HepG2 (cell line): ENCODE results near the gene QDPR. TPM values are rescaled to one million over a fixed set of nuclear protein-coding genes. Genes with fewer than 3 reads are reported as not detected.
A peak's percentile ranks its signal among the peaks of the same experiment; 100 is the strongest.

Experiments
- ADNP ChIP-seq: sonication (generic); formaldehyde crosslinking; IDR thresholded peaks from 2 replicates; pipeline ENCODE4 v1.4.0; 2020; ENCODE audit warnings: missing genetic modification reagents
- ARID5B ChIP-seq: IDR thresholded peaks from 2 replicates; pipeline ENCODE4 v1.4.0; 2020; ENCODE audit warnings: mild to moderate bottlenecking, missing genetic modification reagents
- ATF7-NPFF ChIP-seq: sonication (generic); formaldehyde crosslinking; IDR thresholded peaks from 2 replicates; pipeline ENCODE4 v1.8.1; 2023; ENCODE audit warnings: mild to moderate bottlenecking, low read depth, missing genetic modification reagents, moderate library complexity
- FLYWCH1 ChIP-seq: sonication (generic); formaldehyde crosslinking; IDR thresholded peaks from 2 replicates; pipeline ENCODE4 v1.8.1; 2023; ENCODE audit warnings: mild to moderate bottlenecking, missing genetic modification reagents
- GABPA ChIP-seq, 2 experiments: IDR thresholded peaks; 2 replicates each; pipeline ENCODE4 v1.6.1; 2011 to 2016; ENCODE audit warnings: low read depth in 2 of 2, low read length in 1 of 2, missing biosample characterization in 1 of 2, missing genetic modification characterization in 1 of 2
- GPBP1L1 ChIP-seq: sonication (generic); formaldehyde crosslinking; IDR thresholded peaks from 2 replicates; pipeline ENCODE4 v1.5.0; 2020; ENCODE audit warnings: mild to moderate bottlenecking, missing genetic modification reagents
- HNRNPK ChIP-seq: fragments of 200-400 bp; formaldehyde crosslinking; IDR thresholded peaks from 2 replicates; pipeline ENCODE4 v1.6.1; 2018; ENCODE audit warnings: low read length, low read depth, moderate library complexity, mild to moderate bottlenecking; ENCODE audit not compliant: poor library complexity, severe bottlenecking
- IRF1 ChIP-seq: sonication (generic); formaldehyde crosslinking; IDR thresholded peaks from 2 replicates; pipeline ENCODE4 v1.4.0; 2020; ENCODE audit warnings: low read depth, mild to moderate bottlenecking, missing genetic modification reagents
- JUN ChIP-seq: sonication (generic); formaldehyde crosslinking; IDR thresholded peaks from 2 replicates; pipeline ENCODE4 v1.4.0; 2020; ENCODE audit warnings: mild to moderate bottlenecking, missing genetic modification reagents
- KLF12 ChIP-seq: sonication (generic); formaldehyde crosslinking; IDR thresholded peaks from 2 replicates; pipeline ENCODE4 v1.4.0; 2020; ENCODE audit warnings: missing genetic modification reagents, borderline replicate concordance
- MAFK ChIP-seq, 2 experiments: IDR thresholded peaks in 1 of 2; conservative IDR thresholded peaks in 1 of 2; 2 replicates each; pipeline ENCODE4 v1.6.1; 2011; ENCODE audit warnings: improper control_type of control experiment in 2 of 2, low read length in 2 of 2
- MEIS2 ChIP-seq: sonication (generic); formaldehyde crosslinking; IDR thresholded peaks from 2 replicates; pipeline ENCODE4 v1.9.0; 2021; ENCODE audit warnings: mild to moderate bottlenecking, missing genetic modification reagents
- NCOA2 ChIP-seq: sonication (generic); formaldehyde crosslinking; IDR thresholded peaks from 2 replicates; pipeline ENCODE4 v1.8.0; 2022; ENCODE audit warnings: inconsistent platforms
- NRL ChIP-seq: sonication (generic); formaldehyde crosslinking; IDR thresholded peaks from 2 replicates; pipeline ENCODE4 v1.5.0; 2020; ENCODE audit warnings: missing genetic modification reagents, mild to moderate bottlenecking, moderate library complexity, borderline replicate concordance
- POLR2G ChIP-seq: fragments of 200-400 bp; formaldehyde crosslinking; IDR thresholded peaks from 2 replicates; pipeline ENCODE4 v1.6.1; 2018; ENCODE audit warnings: mild to moderate bottlenecking, low read depth, low read length, moderate library complexity
- RARG ChIP-seq: sonication (generic); formaldehyde crosslinking; IDR thresholded peaks from 2 replicates; pipeline ENCODE4 v1.4.0; 2020; ENCODE audit warnings: low read depth, mild to moderate bottlenecking, missing genetic modification reagents
- SAP130 ChIP-seq: IDR thresholded peaks from 2 replicates; pipeline ENCODE4 v1.6.1; 2016; ENCODE audit warnings: low read depth
- SIX4 ChIP-seq: sonication (generic); formaldehyde crosslinking; IDR thresholded peaks from 2 replicates; pipeline ENCODE4 v1.4.0; 2020; ENCODE audit warnings: missing genetic modification reagents
- SKI ChIP-seq: fragments of 450-650 bp; IDR thresholded peaks from one replicate; pipeline ENCODE4 v1.6.1; 2018; ENCODE audit warnings: mild to moderate bottlenecking; ENCODE audit not compliant: partially characterized antibody
- SP5 ChIP-seq: IDR thresholded peaks from 2 replicates; pipeline ENCODE4 v1.6.1; 2016; ENCODE audit warnings: low read depth, borderline replicate concordance
- ZNF234 ChIP-seq: sonication (generic); formaldehyde crosslinking; conservative IDR thresholded peaks from 2 replicates; pipeline ENCODE4 v1.5.1; 2020; ENCODE audit warnings: mild to moderate bottlenecking, missing genetic modification reagents
- ZNF333 ChIP-seq: sonication (generic); formaldehyde crosslinking; IDR thresholded peaks from 2 replicates; pipeline ENCODE4 v1.4.0; 2020; ENCODE audit warnings: mild to moderate bottlenecking, missing genetic modification reagents, borderline replicate concordance
- ZNF460 ChIP-seq: sonication (generic); formaldehyde crosslinking; IDR thresholded peaks from 2 replicates; pipeline ENCODE4 v1.5.1; 2020; ENCODE audit warnings: missing genetic modification reagents, mild to moderate bottlenecking, borderline replicate concordance
- ZNF564 ChIP-seq: sonication (generic); formaldehyde crosslinking; IDR thresholded peaks from 2 replicates; pipeline ENCODE4 v1.8.1; 2023; ENCODE audit warnings: mild to moderate bottlenecking, missing genetic modification reagents
- ZNF773 ChIP-seq: sonication (generic); formaldehyde crosslinking; IDR thresholded peaks from 2 replicates; pipeline ENCODE4 v1.4.0; 2020; ENCODE audit warnings: missing genetic modification reagents, borderline replicate concordance
- polyA plus RNA-seq, 8 experiments: library from polyadenylated mRNA; depleted of rRNA in 3 of 8; stranded (reverse) in 7 of 8; unstranded in 1 of 8; fragments of >200 nt; fragmentation: Illumina TruSeq in 4 of 8; extraction: Trizol in 4 of 8; gene quantifications; 2 replicates each; pipeline versions ENCODE4 v1.2.1 to v1.2.3, GENCODE V29; 2011 to 2016; ENCODE audit warnings: low read depth in 4 of 8, missing spikeins in 1 of 8, mixed read lengths in 1 of 8; ENCODE audit not compliant: insufficient read depth in 1 of 8
- total RNA-seq, 5 experiments: library from RNA; depleted of rRNA; stranded (reverse); fragments of >200 nt; fragmentation: Illumina TruSeq; extraction: Trizol; gene quantifications; 2 replicates each; pipeline ENCODE4 v1.2.3, GENCODE V29; 2016; ENCODE audit warnings: low read depth in 1 of 5

QDPR gene
- total and polyA plus RNA-seq, 2 of the 13 experiments (the other 11 are each of a cell fraction or from before 2014, with no cell fraction given): 9.9 to 95.5 TPM

GRCh38 chr4:17511950-17512795 is at the start of gene QDPR (continued):
- no peak for TF ChIP-seq HNRNPK
- TF ChIP-seq ZNF234 (CRISPR knock-in tag): no peak
- no peak for TF ChIP-seq NCOA2 (CRISPR knock-in tag)
- TF ChIP-seq ARID5B: 0 out of 2 replicates have a peak, but pooled peaks have one; percentile 21
- TF ChIP-seq JUN (CRISPR knock-in tag): no peak
- no peak for TF ChIP-seq GABPA (IDR thresholded peaks at IDR 0.05; ENCODE audit: low read depth, low read length)
- no peak for TF ChIP-seq GABPA (CRISPR knock-in tag; IDR thresholded peaks at IDR 0.05; ENCODE audit: low read depth)
- TF ChIP-seq ZNF333 (CRISPR knock-in tag): no peak
- TF ChIP-seq KLF12 (CRISPR knock-in tag): no peak
- TF ChIP-seq POLR2G: peak; percentile 74
- no peak for TF ChIP-seq NRL
- TF ChIP-seq SKI: peak; percentile 75
- no peak for TF ChIP-seq SP5
- no peak for TF ChIP-seq ZNF773 (CRISPR knock-in tag)
- TF ChIP-seq ZNF460 (CRISPR knock-in tag): no peak
- TF ChIP-seq SAP130 (CRISPR knock-in tag): peak; percentile 64
- no peak for TF ChIP-seq GPBP1L1 (CRISPR knock-in tag)
- TF ChIP-seq ATF7-NPFF (CRISPR knock-in tag): peak; percentile 51
- no peak for TF ChIP-seq MAFK (conservative IDR thresholded peaks at IDR 0.05 in 1 of 2, IDR thresholded peaks at IDR 0.05 in 1 of 2; ENCODE audit: low read length in 2 of 2)
- 0 out of 2 replicates have a peak, but pooled peaks have one; percentile 26 for TF ChIP-seq ZNF564 (CRISPR knock-in tag)
- TF ChIP-seq RARG (CRISPR knock-in tag): no peak
- TF ChIP-seq IRF1: no peak
- no peak for TF ChIP-seq ADNP (CRISPR knock-in tag)
- no peak for TF ChIP-seq SIX4 (CRISPR knock-in tag)
- no peak for TF ChIP-seq MEIS2
- TF ChIP-seq FLYWCH1 (CRISPR knock-in tag): no peak
